IPS-NIHi11 (cell line): Measurements from ENCODE around the gene MAPK8.

Source experiments
- DNase-seq: peaks from one replicate; pipeline ENCODE4 v3.0.0; 2012; ENCODE audit warnings: mixed read lengths, low spot score

The MAPK8 gene

GRCh38 chr10:48292616-48293015, 13.9 kb upstream of the MAPK8 start:
- no peak for DNase-seq

- no peak for DNase-seq
Observed at GRCh38 chr10:48294431-48294830, 12.0 kb upstream of the MAPK8 start.

- DNase-seq, result peak; percentile 26
Observed at GRCh38 chr10:48296576-48297098, 9.8 kb upstream of the MAPK8 start.

- no peak for DNase-seq
Observed at GRCh38 chr10:48299066-48299465, 7.4 kb upstream of the MAPK8 start.

GRCh38 chr10:48299692-48300091, 6.8 kb upstream of the MAPK8 start:
- DNase-seq, result no peak

GRCh38 chr10:48300556-48300955, 5.9 kb upstream of the MAPK8 start:
- peak; percentile 18 for DNase-seq

- DNase-seq, result no peak
Observed at GRCh38 chr10:48302515-48303476, 3.7 kb upstream of the MAPK8 start.

- DNase-seq, result no peak
Observed at GRCh38 chr10:48305905-48306264, 592 bp upstream of the MAPK8 start.

GRCh38 chr10:48306870-48307710, 613 bp downstream of the MAPK8 start:
- peak; percentile 79 for DNase-seq

- DNase-seq, result no peak
Observed at GRCh38 chr10:48307711-48308018, 1.2 kb downstream of the MAPK8 start.

- DNase-seq, result no peak
Observed at GRCh38 chr10:48309711-48310226, 3.3 kb downstream of the MAPK8 start.

- no peak for DNase-seq
Observed at GRCh38 chr10:48314107-48314506, 7.6 kb downstream of the MAPK8 start.

GRCh38 chr10:48316236-48316635, 9.8 kb downstream of the MAPK8 start:
- no peak for DNase-seq

GRCh38 chr10:48317321-48317990, 11.0 kb downstream of the MAPK8 start:
- no peak for DNase-seq

GRCh38 chr10:48322017-48322416, 15.5 kb downstream of the MAPK8 start:
- no peak for DNase-seq

GRCh38 chr10:48324580-48324979, 18.1 kb downstream of the MAPK8 start:
- no peak for DNase-seq

- DNase-seq, result no peak
Observed at GRCh38 chr10:48330269-48330668, 23.8 kb downstream of the MAPK8 start.

- no peak for DNase-seq
Observed at GRCh38 chr10:48331436-48331835, 25.0 kb downstream of the MAPK8 start.

- no peak for DNase-seq
Observed at GRCh38 chr10:48332166-48332870, 25.8 kb downstream of the MAPK8 start.

GRCh38 chr10:48332871-48333216, 26.4 kb downstream of the MAPK8 start:
- DNase-seq, result no peak

GRCh38 chr10:48333856-48334255, 27.4 kb downstream of the MAPK8 start:
- peak; percentile 24 for DNase-seq

- no peak for DNase-seq
Observed at GRCh38 chr10:48335788-48336187, 29.3 kb downstream of the MAPK8 start.
